HEK293T (cell line): ENCODE data around the gene CYP46A1.

Experiments
- CTBP1 ChIP-seq: fragments of 450-650 bp; IDR thresholded peaks from 2 replicates; pipeline ENCODE4 v1.6.1; 2016; ENCODE audit warnings: borderline replicate concordance
- FOXA1 ChIP-seq: fragments of 450-650 bp; IDR thresholded peaks from 2 replicates; pipeline ENCODE4 v1.6.1; 2016; ENCODE audit warnings: mild to moderate bottlenecking
- HDGF ChIP-seq: fragments of 450-650 bp; IDR thresholded peaks from 2 replicates; pipeline ENCODE4 v1.6.1; 2017; ENCODE audit warnings: antibody characterized with exemption, borderline replicate concordance
- SP1 ChIP-seq: fragments of 450-650 bp; IDR thresholded peaks from 2 replicates; pipeline ENCODE4 v1.6.1; 2017

GRCh38 chr14:99755629-99756603 is 71.8 kb downstream of the CYP46A1 start:
- TF ChIP-seq SP1 (no peak), CTBP1 (no peak), FOXA1 (no peak), HDGF (no peak)
